ENCODE results near the gene KLHL29. TPM values are rescaled to one million over a fixed set of nuclear protein-coding genes. Genes with fewer than 3 reads are reported as not detected.

Gene KLHL29
- total and polyA plus RNA-seq, 2 of the 13 experiments (the other 11 are each of a cell fraction or from before 2014, with no cell fraction given), result 0.01 TPM; not detected in 1

DNA sequence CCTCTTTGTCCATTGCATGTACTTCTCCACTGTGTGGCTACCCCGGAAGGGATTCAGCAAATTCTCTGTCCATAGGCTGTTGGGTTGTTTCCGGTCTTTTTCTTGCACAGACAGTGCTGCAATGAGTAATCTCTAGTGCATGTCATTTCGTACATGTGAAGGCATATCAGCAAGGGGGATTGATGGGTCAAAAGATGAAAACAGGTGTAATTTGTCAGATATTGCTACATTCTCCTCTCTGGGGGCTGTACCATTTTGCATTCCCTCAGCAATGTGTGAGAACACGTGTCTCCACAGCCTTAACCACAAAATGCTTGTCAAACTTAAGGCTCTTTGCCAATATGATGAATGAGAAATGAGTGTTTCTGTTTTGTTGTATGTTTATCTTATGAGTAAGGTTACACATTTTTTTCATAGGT, 60.5 kb downstream of the KLHL29 start:
- WGBS (ENCODE audit: low lambda C conversion rate), result 3% methylated on average over 4 of the region's 4 CpGs
- DNase-seq (ENCODE audit: low spot score), result no peak
- H3K4me1 ChIP-seq (ENCODE audit: insufficient read depth, low read length), result no peaks in the 10 kb centered on the region
- in situ Hi-C loops (cut with HindIII; ENCODE audit: extremely low pct_ligation_motif_present, low pct_unique_long_range_greater_than_20kb) (no loop called here), intact Hi-C loops (cut with micrococcal nuclease; ENCODE audit: unreplicated experiment) (no loop called here)
- no peak for ATAC-seq
- CTCF ChIA-PET (ENCODE audit: low intra/inter-chr PET ratio, low total read pairs), result no interaction called here
- H3K9me3 ChIP-seq (ENCODE audit: low read length), result peaks cover 9% of the 10 kb centered on the region
- no peak overlapping the region for H3K4me3 ChIP-seq (replicated peaks in 1 of 3; ENCODE audit: insufficient read depth in 1 of 3, low read depth in 2 of 3, low read length in 3 of 3)
- no peaks in the 10 kb centered on the region for H3K27me3 ChIP-seq (ENCODE audit: control insufficient read depth in 1 of 2, insufficient read depth in 2 of 2, low read length in 2 of 2)
- no peak overlapping the region for H3K9ac ChIP-seq (ENCODE audit: insufficient read depth, low read depth, low read length)
- no peaks in the 10 kb centered on the region for H3K79me2 ChIP-seq (ENCODE audit: insufficient read depth, low read length)
- H3K27ac ChIP-seq (ENCODE audit: extremely low read length, insufficient read depth, low read length), result no peak overlapping the region
- TF ChIP-seq GTF2F1 (IDR thresholded peaks at IDR 0.05; ENCODE audit: low read length) (no peak), SIX4 (CRISPR knock-in tag; IDR thresholded peaks at IDR 0.05) (no peak), TOPORS (CRISPR knock-in tag; IDR thresholded peaks at IDR 0.05) (no peak), GABPA (IDR thresholded peaks at IDR 0.05; ENCODE audit: low read depth, low read length) (no peak), GABPA (CRISPR knock-in tag; IDR thresholded peaks at IDR 0.05; ENCODE audit: low read depth) (peak; percentile 51; the same call in 1 of the 2 replicates), NR2C2 (CRISPR knock-in tag; IDR thresholded peaks at IDR 0.05; ENCODE audit: borderline replicate concordance) (peak; percentile 38; the same call in 1 of the 2 replicates)
- TF ChIP-seq, protein P1, sequence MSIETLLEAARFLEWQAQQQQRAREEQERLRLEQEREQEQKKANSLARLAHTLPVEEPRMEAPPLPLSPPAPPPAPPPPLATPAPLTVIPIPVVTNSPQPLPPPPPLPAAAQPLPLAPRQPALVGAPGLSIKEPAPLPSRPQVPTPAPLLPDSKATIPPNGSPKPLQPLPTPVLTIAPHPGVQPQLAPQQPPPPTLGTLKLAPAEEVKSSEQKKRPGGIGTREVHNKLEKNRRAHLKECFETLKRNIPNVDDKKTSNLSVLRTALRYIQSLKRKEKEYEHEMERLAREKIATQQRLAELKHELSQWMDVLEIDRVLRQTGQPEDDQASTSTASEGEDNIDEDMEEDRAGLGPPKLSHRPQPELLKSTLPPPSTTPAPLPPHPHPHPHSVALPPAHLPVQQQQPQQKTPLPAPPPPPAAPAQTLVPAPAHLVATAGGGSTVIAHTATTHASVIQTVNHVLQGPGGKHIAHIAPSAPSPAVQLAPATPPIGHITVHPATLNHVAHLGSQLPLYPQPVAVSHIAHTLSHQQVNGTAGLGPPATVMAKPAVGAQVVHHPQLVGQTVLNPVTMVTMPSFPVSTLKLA (IDR thresholded peaks at IDR 0.05), result 0 out of 2 replicates have a peak, but pooled peaks have one; percentile 5
- TF ChIP-seq, protein P2, sequence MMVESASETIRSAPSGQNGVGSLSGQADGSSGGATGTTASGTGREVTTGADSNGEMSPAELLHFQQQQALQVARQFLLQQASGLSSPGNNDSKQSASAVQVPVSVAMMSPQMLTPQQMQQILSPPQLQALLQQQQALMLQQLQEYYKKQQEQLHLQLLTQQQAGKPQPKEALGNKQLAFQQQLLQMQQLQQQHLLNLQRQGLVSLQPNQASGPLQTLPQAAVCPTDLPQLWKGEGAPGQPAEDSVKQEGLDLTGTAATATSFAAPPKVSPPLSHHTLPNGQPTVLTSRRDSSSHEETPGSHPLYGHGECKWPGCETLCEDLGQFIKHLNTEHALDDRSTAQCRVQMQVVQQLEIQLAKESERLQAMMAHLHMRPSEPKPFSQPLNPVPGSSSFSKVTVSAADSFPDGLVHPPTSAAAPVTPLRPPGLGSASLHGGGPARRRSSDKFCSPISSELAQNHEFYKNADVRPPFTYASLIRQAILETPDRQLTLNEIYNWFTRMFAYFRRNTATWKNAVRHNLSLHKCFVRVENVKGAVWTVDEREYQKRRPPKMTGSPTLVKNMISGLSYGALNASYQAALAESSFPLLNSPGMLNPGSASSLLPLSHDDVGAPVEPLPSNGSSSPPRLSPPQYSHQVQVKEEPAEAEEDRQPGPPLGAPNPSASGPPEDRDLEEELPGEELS (CRISPR knock-in tag; IDR thresholded peaks at IDR 0.05), result no peak
- no TSS peak for BruUV-seq (replicated peaks)
- H2AFZ ChIP-seq (ENCODE audit: low read length), result no peak overlapping the region
- no peaks in the 10 kb centered on the region for H3K36me3 ChIP-seq (replicated peaks in 1 of 2; ENCODE audit: control insufficient read depth in 1 of 2, insufficient read depth in 2 of 2, low read length in 2 of 2)
- no peak for FAIRE-seq
- POLR2A ChIA-PET, result no interaction called here
- no peaks in the 10 kb centered on the region for H4K20me1 ChIP-seq (ENCODE audit: insufficient read depth, low read length)
- H3K4me2 ChIP-seq (ENCODE audit: low read depth, low read length), result no peak overlapping the region

Measured in HepG2 (cell line).